MM.1S (cell line): ENCODE measurements around the gene DMXL2.

Experiments
- DNase-seq: peaks from one replicate; pipeline ENCODE4 v3.0.0-alpha.2; 2015
- H2AFZ ChIP-seq: fragments of 300-600 bp; sonication (generic); 2 replicates; pipeline ENCODE4 v1.6.0; 2016; ENCODE audit warnings: antibody characterized with exemption, low read length
- H3F3A ChIP-seq: fragments of 300-600 bp; sonication (generic); 2 replicates; pipeline ENCODE4 v1.6.1; 2016; ENCODE audit warnings: mild to moderate bottlenecking, antibody characterized with exemption, low read length, moderate library complexity, mixed read lengths; ENCODE audit not compliant: insufficient read depth
- H3K27ac ChIP-seq: fragments of 300-600 bp; sonication (generic); 2 replicates; pipeline ENCODE4 v1.5.1; 2016; ENCODE audit warnings: mild to moderate bottlenecking, low read length
- H3K27me3 ChIP-seq: fragments of 300-600 bp; sonication (generic); replicated peaks from 2 replicates; pipeline ENCODE4 v1.6.0; 2016; ENCODE audit warnings: low read length; ENCODE audit not compliant: insufficient read depth
- H3K36me3 ChIP-seq: fragments of 300-600 bp; sonication (generic); replicated peaks from 2 replicates; pipeline ENCODE4 v1.6.1; 2016; ENCODE audit warnings: mild to moderate bottlenecking, low read length, mixed read lengths; ENCODE audit not compliant: insufficient read depth
- H3K4me1 ChIP-seq: fragments of 300-600 bp; sonication (generic); 2 replicates; pipeline ENCODE4 v1.6.1; 2016; ENCODE audit warnings: low read length, mixed read lengths
- H3K4me2 ChIP-seq: fragments of 300-600 bp; sonication (generic); 2 replicates; pipeline ENCODE4 v1.6.0; 2016; ENCODE audit warnings: low read depth, low read length
- H3K4me3 ChIP-seq: fragments of 300-600 bp; sonication (generic); 2 replicates; pipeline ENCODE4 v1.5.1; 2016; ENCODE audit warnings: low read length, mixed read lengths
- H3K79me2 ChIP-seq: fragments of 300-600 bp; sonication (generic); 2 replicates; pipeline ENCODE4 v1.6.1; 2016; ENCODE audit warnings: mixed run types, low read length, mixed read lengths
- H3K9ac ChIP-seq: fragments of 300-600 bp; sonication (generic); 2 replicates; pipeline ENCODE4 v1.6.1; 2016; ENCODE audit warnings: low read length, mixed read lengths
- H3K9me2 ChIP-seq: fragments of 300-600 bp; sonication (generic); replicated peaks from 2 replicates; pipeline ENCODE4 v1.6.1; 2016; ENCODE audit warnings: mild to moderate bottlenecking, low read length, mixed read lengths; ENCODE audit not compliant: insufficient read depth
- H3K9me3 ChIP-seq: fragments of 300-600 bp; sonication (generic); replicated peaks from 2 replicates; pipeline ENCODE4 v1.6.1; 2016; ENCODE audit warnings: mild to moderate bottlenecking, low read length, mixed read lengths; ENCODE audit not compliant: insufficient read depth
- H4K20me1 ChIP-seq: fragments of 300-600 bp; sonication (generic); 2 replicates; pipeline ENCODE4 v1.6.1; 2016; ENCODE audit warnings: mild to moderate bottlenecking, low read length, moderate library complexity, mixed read lengths; ENCODE audit not compliant: insufficient read depth
- CTCF ChIP-seq: fragments of 300-600 bp; sonication (generic); IDR thresholded peaks from 2 replicates; pipeline ENCODE4 v1.5.1; 2016; ENCODE audit warnings: antibody characterized with exemption, low read length, mixed read lengths
- EZH2 ChIP-seq: fragments of 300-600 bp; sonication (generic); optimal IDR thresholded peaks from 2 replicates; pipeline ENCODE3; 2017; ENCODE audit warnings: low read depth, mild to moderate bottlenecking, antibody characterized with exemption, low read length, mixed read lengths
- EZH2phosphoT487 ChIP-seq: fragments of 300-600 bp; sonication (generic); IDR thresholded peaks from 2 replicates; pipeline ENCODE4 v1.6.1; 2018; ENCODE audit warnings: antibody characterized with exemption, low read length

Gene DMXL2

DNA sequence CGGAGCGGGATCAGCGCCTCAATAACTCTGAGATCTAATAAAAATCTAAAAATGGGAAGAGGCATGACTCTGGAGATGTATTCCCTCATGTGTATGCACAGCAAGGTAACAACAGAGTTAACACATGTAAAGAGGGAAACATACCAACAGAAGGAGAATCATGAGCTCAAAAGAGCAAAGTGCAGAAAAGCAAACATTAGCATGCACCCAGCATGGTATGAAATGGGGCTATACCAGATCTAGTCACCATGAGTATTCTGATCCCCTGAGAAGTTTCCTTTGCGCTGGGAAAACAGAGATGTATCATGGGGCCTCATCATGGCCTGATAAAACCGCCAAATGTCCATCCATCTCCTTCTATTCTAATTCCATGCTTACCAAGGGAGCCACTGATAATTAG lies 152.1 kb downstream of the DMXL2 start:
- DNase-seq = no peak
- Histone ChIP-seq H3F3A (no peaks in the 10 kb centered on the region), H3K27me3 (no peaks in the 10 kb centered on the region), H2AFZ (no peak overlapping the region), H3K27ac (no peak overlapping the region), H3K4me1 (no peaks in the 10 kb centered on the region), H3K79me2 (no peaks in the 10 kb centered on the region), H3K4me3 (no peak overlapping the region), H3K36me3 (no peaks in the 10 kb centered on the region), H3K9me2 (no peaks in the 10 kb centered on the region), H3K4me2 (no peak overlapping the region), H3K9me3 (no peaks in the 10 kb centered on the region), H3K9ac (no peak overlapping the region), H4K20me1 (no peaks in the 10 kb centered on the region)
- TF ChIP-seq CTCF (no peak), EZH2 (no peak), EZH2phosphoT487 (no peak)

DNA sequence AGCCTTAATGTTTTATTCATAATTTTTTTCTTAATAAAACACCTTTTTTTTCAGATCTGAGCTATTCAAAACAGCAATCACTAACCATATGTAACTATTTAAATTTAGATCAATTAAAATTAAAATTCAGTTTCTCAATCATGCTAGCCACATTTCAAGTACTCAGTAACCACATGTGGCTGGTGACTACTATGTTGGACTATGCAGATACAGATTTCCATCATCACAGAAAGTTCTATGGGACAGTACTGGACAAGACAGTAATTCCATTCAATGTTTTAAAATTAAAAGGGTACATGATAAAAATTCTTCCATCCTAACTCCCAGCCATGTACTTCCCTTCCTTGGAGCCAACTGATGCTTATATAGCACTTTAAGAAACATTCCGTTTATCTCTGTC lies 161.8 kb downstream of the DMXL2 start:
- Histone ChIP-seq H3K4me3 (no peak overlapping the region), H3K36me3 (no peaks in the 10 kb centered on the region), H3K79me2 (no peaks in the 10 kb centered on the region), H4K20me1 (no peaks in the 10 kb centered on the region), H3K27ac (no peak overlapping the region), H3K4me2 (no peak overlapping the region), H3K9me3 (no peaks in the 10 kb centered on the region), H3K9me2 (no peaks in the 10 kb centered on the region), H3K9ac (no peak overlapping the region), H3F3A (no peaks in the 10 kb centered on the region), H3K27me3 (no peaks in the 10 kb centered on the region), H2AFZ (no peak overlapping the region), H3K4me1 (no peaks in the 10 kb centered on the region)
- DNase-seq = no peak
- TF ChIP-seq EZH2 (no peak), CTCF (no peak), EZH2phosphoT487 (no peak)

GRCh38 chr15:51450001-51450400 lies 172.6 kb downstream of the DMXL2 start:
- Histone ChIP-seq H3K9ac (no peak overlapping the region), H3K9me3 (no peaks in the 10 kb centered on the region), H3K27ac (no peak overlapping the region), H3K9me2 (no peaks in the 10 kb centered on the region), H3K27me3 (peaks cover 9% of the 10 kb centered on the region; the same call in 1 of the 2 replicates), H3K36me3 (no peaks in the 10 kb centered on the region), H3K79me2 (no peaks in the 10 kb centered on the region), H3K4me1 (peaks cover 18% of the 10 kb centered on the region), H4K20me1 (no peaks in the 10 kb centered on the region), H3K4me2 (no peak overlapping the region), H2AFZ (no peak overlapping the region), H3F3A (peaks cover 4% of the 10 kb centered on the region), H3K4me3 (no peak overlapping the region)
- DNase-seq = no peak
- TF ChIP-seq CTCF = no peak
- no peak for TF ChIP-seq EZH2
- no peak for TF ChIP-seq EZH2phosphoT487
